Lower leg skin (tissue), 4 donors: Measurements from ENCODE around the gene MAP3K5. TPM values are rescaled to one million over a fixed set of nuclear protein-coding genes. Genes with fewer than 3 reads are reported as not detected.
"Not testable (repeated sequence)": the region's sequence is repeated elsewhere in the genome, so short reads cannot be mapped to it uniquely, and the experiment has no call there.

Source experiments
- DNase-seq, 2 donors: peaks; one replicate each; pipeline ENCODE4 v3.0.0-alpha.2; 2019; ENCODE audit warnings: low spot score in 2 of 2
- H3K4me3 ChIP-seq: fragments of 200-600 bp; sonication (generic); 2 replicates; pipeline ENCODE4 v1.5.1; 2017; ENCODE audit warnings: mild to moderate bottlenecking, low read depth; ENCODE audit not compliant: poor library complexity, severe bottlenecking
- CTCF ChIP-seq, 3 donors: fragments of 450-650 bp; IDR thresholded peaks; one replicate each; pipeline ENCODE4 v1.5.1; 2016; ENCODE audit warnings: antibody characterized with exemption in 3 of 3, mild to moderate bottlenecking in 3 of 3, moderate library complexity in 2 of 3
- POLR2A ChIP-seq, 2 donors: fragments of 450-650 bp; IDR thresholded peaks; one replicate each; pipeline ENCODE4 v1.6.1; 2016 to 2017; ENCODE audit warnings: antibody characterized with exemption in 2 of 2, mild to moderate bottlenecking in 1 of 2, moderate library complexity in 1 of 2
- WGBS, 2 donors: methylation state at CpG; one replicate each; pipeline ENCODE4 v1.1.5; 2018; 5-methylcytosine and 5-hydroxymethylcytosine counted together
- intact Hi-C: fragments of 100-400 bp; cut with DNase I; formaldehyde crosslinking; loops from one replicate; pipeline ENCODE4 v1.15.0; 2023; ENCODE audit warnings: low total_unique reads
- total RNA-seq, 4 donors: library from RNA; depleted of rRNA; stranded (reverse); fragments of >200 nt; gene quantifications; one replicate each; pipeline ENCODE4 v1.1.0, GENCODE V29; 2016

Gene MAP3K5
- total RNA-seq, 4 donors from 2014 or later: 18.9 to 35.2 (median 27.0) TPM

DNA sequence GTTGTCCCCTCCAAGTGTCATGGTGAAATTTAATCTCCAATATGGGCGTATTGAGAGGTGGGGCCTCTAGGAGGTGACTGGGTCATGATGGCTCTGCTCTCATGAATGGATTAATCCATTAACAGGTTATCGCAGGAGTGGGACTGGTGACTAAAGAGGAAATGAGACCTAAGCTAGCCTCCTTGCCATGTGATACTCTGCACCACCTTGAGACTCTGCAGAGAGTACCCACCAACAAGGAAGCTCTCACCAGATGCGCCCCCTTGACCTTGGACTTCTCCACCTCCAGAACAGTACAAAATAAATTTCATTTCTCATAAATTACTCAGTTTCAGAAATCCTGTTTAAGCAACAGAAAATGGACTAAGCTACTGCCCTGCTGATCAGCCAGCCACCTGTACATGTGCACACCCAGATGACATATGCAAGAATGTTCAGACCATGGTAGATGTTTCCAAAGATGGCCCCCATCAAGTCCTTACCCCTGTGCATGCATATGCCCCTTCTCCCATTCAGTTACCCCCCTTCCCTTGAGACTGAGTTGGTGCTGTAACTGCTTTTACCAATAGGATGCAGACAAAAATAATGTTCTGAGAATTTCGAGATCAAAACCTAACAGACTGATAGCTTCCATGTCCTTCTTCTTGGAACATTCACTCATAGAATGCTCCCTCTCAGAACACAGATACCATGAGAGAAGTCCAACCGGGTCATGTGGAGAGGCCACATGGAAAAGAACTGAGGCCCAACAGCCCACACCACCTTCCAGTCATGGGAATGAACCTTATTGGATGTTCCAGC, 28.4 kb downstream of the MAP3K5 start:
- H3K4me3 ChIP-seq: no peak overlapping the region
- no peak for TF ChIP-seq CTCF (IDR thresholded peaks at IDR 0.05)
- no peak for TF ChIP-seq POLR2A (IDR thresholded peaks at IDR 0.05)
- DNase-seq: no peak
- intact Hi-C loops: no loop called here
- 93% methylated on average over 5 of the region's 5 CpGs for WGBS, 2 donors

- 94 to 100% methylated on average over 1 of the region's 1 CpG for WGBS, 2 donors
- no peak overlapping the region for H3K4me3 ChIP-seq
- TF ChIP-seq POLR2A (IDR thresholded peaks at IDR 0.05): no peak
- no peak for TF ChIP-seq CTCF (IDR thresholded peaks at IDR 0.05)
- intact Hi-C loops: no loop called here
- no peak for DNase-seq
These were observed 29.0 kb downstream of the MAP3K5 start for GRCh38 chr6:136763255-136763654.

GRCh38 chr6:136762022-136762975, 30.0 kb downstream of the MAP3K5 start:
- TF ChIP-seq CTCF (IDR thresholded peaks at IDR 0.05) (no peak), POLR2A (IDR thresholded peaks at IDR 0.05) (no peak)

GRCh38 chr6:136761227-136761922, 30.9 kb downstream of the MAP3K5 start:
- TF ChIP-seq POLR2A (IDR thresholded peaks at IDR 0.05): no peak
- TF ChIP-seq CTCF (IDR thresholded peaks at IDR 0.05): no peak
- 7 to 13% methylated on average over 9 of the region's 9 CpGs for WGBS, 2 donors
- H3K4me3 ChIP-seq: no peak overlapping the region
- DNase-seq: no peak
- intact Hi-C loops: no loop called here

More at GRCh38 chr6:136762022-136762975, 30.0 kb downstream of the MAP3K5 start:
- intact Hi-C loops: no loop called here
- no peak overlapping the region for H3K4me3 ChIP-seq
- DNase-seq: no peak
- 44 to 53% methylated on average over 3 of the region's 3 CpGs for WGBS, 2 donors

DNA sequence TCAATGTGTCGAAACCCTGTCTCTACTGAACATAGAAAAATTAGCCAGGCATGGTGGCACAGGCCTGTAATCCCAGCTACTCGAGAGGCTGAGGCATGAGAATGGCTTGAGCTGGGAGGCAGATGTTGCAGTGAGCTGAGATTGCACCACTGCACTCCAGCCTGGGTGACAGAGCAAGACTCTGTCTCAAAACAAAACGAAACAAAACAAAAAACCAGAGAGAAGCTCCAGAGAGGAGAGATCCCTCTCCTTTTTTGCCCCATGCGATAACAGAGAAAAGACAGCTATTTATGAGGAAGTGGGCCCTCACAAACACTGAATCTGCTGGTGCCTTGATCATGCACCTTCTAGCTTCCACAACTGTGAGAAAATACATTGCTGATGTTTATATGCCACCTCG, 31.5 kb downstream of the MAP3K5 start:
- H3K4me3 ChIP-seq, intact Hi-C loops, DNase-seq: not testable (repeated sequence)
- WGBS, 2 donors: 72 to 74% methylated on average over 5 of the region's 5 CpGs
